WTC11 (cell line): Measurements from ENCODE around the gene CACNA2D3. TPM values are rescaled to one million over a fixed set of nuclear protein-coding genes. Genes with fewer than 3 reads are reported as not detected.

Experiments used
- ATAC-seq: fragments of 200-7000 bp; cut with Tn5 transposase; 2 replicates; pipeline ENCODE4 v1.10.0; 2021; ENCODE audit warnings: mild to moderate bottlenecking, moderate library complexity
- CTCF ChIA-PET: fragments of 300-600 bp; sonication (Branson Sonifier 250); formaldehyde crosslinking; loops from one replicate; lab custom pipeline; 2021; ENCODE audit warnings: antibody characterized with exemption; lab: Charles Lee
- POLR2A ChIA-PET: fragments of 350-600 bp; sonication (Branson Sonifier 250); formaldehyde crosslinking; loops from one replicate; lab custom pipeline; 2021; ENCODE audit warnings: antibody characterized with exemption; lab: Charles Lee
- DNase-seq: peaks from one replicate; pipeline ENCODE4 v3.0.0; 2021; ENCODE audit warnings: low spot score
- H3K27ac Mint-ChIP-seq: 2 replicates; pipeline ENCODE4 v1.8.0; 2021; ENCODE audit warnings: mixed read lengths
- H3K27me3 Mint-ChIP-seq: 2 replicates; pipeline ENCODE4 v1.8.0; 2021; ENCODE audit warnings: low read depth, mild to moderate bottlenecking, moderate library complexity, mixed read lengths
- H3K36me3 Mint-ChIP-seq: 2 replicates; pipeline ENCODE4 v1.8.0; 2021; ENCODE audit warnings: mixed read lengths
- H3K4me1 Mint-ChIP-seq: 2 replicates; pipeline ENCODE4 v1.8.0; 2022; ENCODE audit warnings: mixed read lengths
- H3K4me3 Mint-ChIP-seq: 2 replicates; pipeline ENCODE4 v1.8.0; 2021; ENCODE audit warnings: mild to moderate bottlenecking, moderate library complexity, mixed read lengths
- H3K9me3 Mint-ChIP-seq: 2 replicates; pipeline ENCODE4 v1.8.0; 2021; ENCODE audit warnings: mixed read lengths
- ATF3 ChIP-seq: sonication (generic); formaldehyde crosslinking; conservative IDR thresholded peaks from 2 replicates; pipeline ENCODE4 v1.8.1; 2022; ENCODE audit warnings: mild to moderate bottlenecking, missing genetic modification reagents
- E2F4 ChIP-seq: sonication (generic); formaldehyde crosslinking; IDR thresholded peaks from 2 replicates; pipeline ENCODE4 v1.8.1; 2022; ENCODE audit warnings: low read depth, mild to moderate bottlenecking, moderate library complexity, missing genetic modification reagents, borderline replicate concordance
- ESRRA ChIP-seq: sonication (generic); formaldehyde crosslinking; IDR thresholded peaks from 2 replicates; pipeline ENCODE4 v1.8.1; 2022; ENCODE audit warnings: mild to moderate bottlenecking, missing genetic modification reagents, borderline replicate concordance
- FOXK1 ChIP-seq: sonication (generic); formaldehyde crosslinking; IDR thresholded peaks from 2 replicates; pipeline ENCODE4 v1.8.0; 2022; ENCODE audit warnings: mild to moderate bottlenecking, moderate library complexity, missing genetic modification reagents
- GABPB1 ChIP-seq: sonication (generic); formaldehyde crosslinking; IDR thresholded peaks from 2 replicates; pipeline ENCODE4 v1.8.1; 2023; ENCODE audit warnings: mild to moderate bottlenecking, missing genetic modification reagents
- GTF2I ChIP-seq: fragments of 250-450 bp; sonication (Bioruptor Pico); conservative IDR thresholded peaks from 2 replicates; pipeline ENCODE4 v1.4.0; 2021; ENCODE audit warnings: mild to moderate bottlenecking
- HMGA2 ChIP-seq: fragments of 250-450 bp; sonication (Bioruptor Pico); IDR thresholded peaks from 2 replicates; pipeline ENCODE4 v1.4.0; 2021; ENCODE audit warnings: mild to moderate bottlenecking, moderate library complexity
- JAZF1 ChIP-seq: fragments of 250-450 bp; sonication (Bioruptor Pico); IDR thresholded peaks from 2 replicates; pipeline ENCODE4 v1.9.0; 2021; ENCODE audit warnings: moderate library complexity, mild to moderate bottlenecking, inconsistent platforms
- PREB ChIP-seq: sonication (generic); formaldehyde crosslinking; IDR thresholded peaks from 2 replicates; pipeline ENCODE4 v1.8.1; 2022; ENCODE audit warnings: mild to moderate bottlenecking, missing genetic modification reagents, moderate library complexity, borderline replicate concordance
- ZNF121 ChIP-seq: sonication (generic); formaldehyde crosslinking; IDR thresholded peaks from 2 replicates; pipeline ENCODE4 v1.8.0; 2023; ENCODE audit warnings: missing genetic modification reagents
- total RNA-seq: library from RNA; stranded (reverse); gene quantifications from 3 replicates; pipeline ENCODE4 v1.2.3, GENCODE V29; 2021
- TF ChIP-seq, protein P1 (sequence below): fragments of 200-600 bp; IDR thresholded peaks from 2 replicates; pipeline ENCODE4 v1.8.0; 2022; ENCODE audit warnings: antibody characterized with exemption
- TF ChIP-seq, protein P2 (sequence below): fragments of 250-450 bp; sonication (Bioruptor Pico); IDR thresholded peaks from 2 replicates; pipeline ENCODE4 v1.8.0; 2021; ENCODE audit warnings: mild to moderate bottlenecking
- TF ChIP-seq, protein P3 (sequence below): sonication (generic); formaldehyde crosslinking; IDR thresholded peaks from 2 replicates; pipeline ENCODE4 v1.8.0; 2022; ENCODE audit warnings: mild to moderate bottlenecking, missing genetic modification reagents

Gene CACNA2D3
- total RNA-seq, 1 experiment from 2014 or later, result 5.0 TPM

DNA sequence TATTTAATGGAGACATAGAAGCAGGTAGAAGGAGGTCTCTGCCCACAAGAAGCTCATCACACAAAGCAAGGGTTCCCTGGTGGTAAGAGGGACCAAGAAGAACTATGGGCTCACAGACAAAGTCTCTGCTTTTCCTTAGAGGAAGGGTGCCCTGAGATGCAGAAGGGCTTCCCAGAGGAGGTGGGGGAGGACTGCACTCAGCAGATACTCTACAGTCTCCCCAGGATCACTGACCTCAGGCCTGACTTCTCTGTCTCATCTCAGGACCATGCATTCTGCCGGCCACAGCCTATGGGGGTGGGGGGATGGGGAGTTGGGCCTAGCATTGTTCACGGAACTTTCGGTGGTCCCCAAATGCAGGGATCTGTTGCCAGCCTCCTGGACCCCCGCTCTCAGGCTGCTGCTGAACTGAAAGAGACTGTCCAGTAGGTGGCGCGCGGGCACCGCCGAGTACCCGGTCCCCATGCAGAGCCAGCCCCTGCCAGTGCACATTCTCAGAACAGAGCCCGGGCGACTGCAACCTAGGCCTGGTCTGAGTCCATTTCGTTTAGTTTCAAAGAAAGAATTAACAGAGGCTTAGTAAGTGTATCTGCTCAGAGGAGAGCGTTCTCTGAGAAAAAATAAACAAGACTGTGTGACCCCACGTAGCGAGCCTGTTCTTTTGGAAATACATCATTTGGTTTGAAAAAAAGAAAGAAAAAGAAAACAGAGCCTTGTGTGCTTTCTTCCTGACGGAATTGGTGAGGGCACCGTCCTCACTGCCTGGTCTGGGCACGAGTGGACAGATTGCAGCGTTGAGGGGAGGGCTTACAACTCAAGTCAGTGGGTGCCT lies 731.4 kb downstream of the CACNA2D3 start:
- H3K27ac Mint-ChIP-seq, result no peak overlapping the region
- H3K27me3 Mint-ChIP-seq, result no peaks in the 10 kb centered on the region
- H3K4me1 Mint-ChIP-seq, result peaks cover 38% of the 10 kb centered on the region
- CTCF ChIA-PET, result interaction anchor here (0.7 to 1.6 kb wide), 8 partner anchors 9 to 552 kb away, joined by 3 to 4 read pairs (median 3); no protein-coding TSS in a partner anchor
- H3K36me3 Mint-ChIP-seq, result no peaks in the 10 kb centered on the region
- no peak overlapping the region for H3K4me3 Mint-ChIP-seq
- no peak for TF ChIP-seq HMGA2 (CRISPR knock-in tag)
- no peak for TF ChIP-seq GTF2I (CRISPR knock-in tag)
- TF ChIP-seq FOXK1 (CRISPR knock-in tag), result no peak
- TF ChIP-seq, protein P1, sequence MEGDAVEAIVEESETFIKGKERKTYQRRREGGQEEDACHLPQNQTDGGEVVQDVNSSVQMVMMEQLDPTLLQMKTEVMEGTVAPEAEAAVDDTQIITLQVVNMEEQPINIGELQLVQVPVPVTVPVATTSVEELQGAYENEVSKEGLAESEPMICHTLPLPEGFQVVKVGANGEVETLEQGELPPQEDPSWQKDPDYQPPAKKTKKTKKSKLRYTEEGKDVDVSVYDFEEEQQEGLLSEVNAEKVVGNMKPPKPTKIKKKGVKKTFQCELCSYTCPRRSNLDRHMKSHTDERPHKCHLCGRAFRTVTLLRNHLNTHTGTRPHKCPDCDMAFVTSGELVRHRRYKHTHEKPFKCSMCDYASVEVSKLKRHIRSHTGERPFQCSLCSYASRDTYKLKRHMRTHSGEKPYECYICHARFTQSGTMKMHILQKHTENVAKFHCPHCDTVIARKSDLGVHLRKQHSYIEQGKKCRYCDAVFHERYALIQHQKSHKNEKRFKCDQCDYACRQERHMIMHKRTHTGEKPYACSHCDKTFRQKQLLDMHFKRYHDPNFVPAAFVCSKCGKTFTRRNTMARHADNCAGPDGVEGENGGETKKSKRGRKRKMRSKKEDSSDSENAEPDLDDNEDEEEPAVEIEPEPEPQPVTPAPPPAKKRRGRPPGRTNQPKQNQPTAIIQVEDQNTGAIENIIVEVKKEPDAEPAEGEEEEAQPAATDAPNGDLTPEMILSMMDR, result peak; percentile 94
- peak; percentile 89 for DNase-seq
- no peaks in the 10 kb centered on the region for H3K9me3 Mint-ChIP-seq
- POLR2A ChIA-PET, result no interaction called here
- peak; percentile 91 for ATAC-seq

GRCh38 chr3:54856271-54856670 lies 733.9 kb downstream of the CACNA2D3 start:
- peaks cover 44% of the 10 kb centered on the region for H3K4me1 Mint-ChIP-seq
- CTCF ChIA-PET, result no interaction called here
- TF ChIP-seq ESRRA, result no peak
- TF ChIP-seq, protein P2, sequence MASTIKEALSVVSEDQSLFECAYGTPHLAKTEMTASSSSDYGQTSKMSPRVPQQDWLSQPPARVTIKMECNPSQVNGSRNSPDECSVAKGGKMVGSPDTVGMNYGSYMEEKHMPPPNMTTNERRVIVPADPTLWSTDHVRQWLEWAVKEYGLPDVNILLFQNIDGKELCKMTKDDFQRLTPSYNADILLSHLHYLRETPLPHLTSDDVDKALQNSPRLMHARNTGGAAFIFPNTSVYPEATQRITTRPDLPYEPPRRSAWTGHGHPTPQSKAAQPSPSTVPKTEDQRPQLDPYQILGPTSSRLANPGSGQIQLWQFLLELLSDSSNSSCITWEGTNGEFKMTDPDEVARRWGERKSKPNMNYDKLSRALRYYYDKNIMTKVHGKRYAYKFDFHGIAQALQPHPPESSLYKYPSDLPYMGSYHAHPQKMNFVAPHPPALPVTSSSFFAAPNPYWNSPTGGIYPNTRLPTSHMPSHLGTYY, result no peak
- TF ChIP-seq JAZF1, result no peak
- TF ChIP-seq GTF2I (CRISPR knock-in tag), result no peak
- no peak for TF ChIP-seq ATF3 (CRISPR knock-in tag)
- H3K4me3 Mint-ChIP-seq, result no peak overlapping the region
- no peaks in the 10 kb centered on the region for H3K9me3 Mint-ChIP-seq
- H3K27me3 Mint-ChIP-seq, result no peaks in the 10 kb centered on the region
- DNase-seq, result no peak
- no peak overlapping the region for H3K27ac Mint-ChIP-seq
- no peaks in the 10 kb centered on the region for H3K36me3 Mint-ChIP-seq
- no peak for ATAC-seq
- POLR2A ChIA-PET, result no interaction called here

DNA sequence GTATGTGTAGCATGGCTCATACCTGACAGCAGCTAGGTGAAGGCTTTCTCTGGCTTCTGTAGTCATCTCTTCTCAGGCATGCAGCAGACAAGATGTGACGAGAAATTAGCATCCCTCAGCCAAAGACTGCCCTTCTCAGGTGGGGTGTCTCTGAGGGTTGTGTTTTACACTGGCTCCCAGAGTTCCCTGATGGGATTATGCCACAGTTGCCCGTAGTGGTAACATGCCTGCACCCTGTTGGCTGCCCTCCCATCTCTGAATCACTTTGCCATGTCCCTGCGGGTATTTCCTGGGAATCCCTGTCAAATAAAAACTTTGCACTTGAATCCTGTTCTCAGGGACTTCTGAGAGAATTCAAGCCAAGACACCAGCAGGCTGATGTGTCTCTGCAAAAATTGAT lies 735.0 kb downstream of the CACNA2D3 start:
- no peaks in the 10 kb centered on the region for H3K27me3 Mint-ChIP-seq
- TF ChIP-seq ZNF121 (CRISPR knock-in tag) (no peak), PREB (no peak)
- TF ChIP-seq, protein P3, sequence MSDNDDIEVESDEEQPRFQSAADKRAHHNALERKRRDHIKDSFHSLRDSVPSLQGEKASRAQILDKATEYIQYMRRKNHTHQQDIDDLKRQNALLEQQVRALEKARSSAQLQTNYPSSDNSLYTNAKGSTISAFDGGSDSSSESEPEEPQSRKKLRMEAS, result no peak
- peaks cover 53% of the 10 kb centered on the region for H3K4me1 Mint-ChIP-seq
- CTCF ChIA-PET, result interaction anchor here (1.0 to 4.3 kb wide), 2 partner anchors 27 to 633 kb away, joined by 3 to 20 read pairs; no protein-coding TSS in a partner anchor
- no peaks in the 10 kb centered on the region for H3K36me3 Mint-ChIP-seq
- no peaks in the 10 kb centered on the region for H3K9me3 Mint-ChIP-seq
- H3K27ac Mint-ChIP-seq, result no peak overlapping the region
- ATAC-seq (no peak), DNase-seq (no peak)
- H3K4me3 Mint-ChIP-seq, result no peak overlapping the region
- POLR2A ChIA-PET, result no interaction called here

DNA sequence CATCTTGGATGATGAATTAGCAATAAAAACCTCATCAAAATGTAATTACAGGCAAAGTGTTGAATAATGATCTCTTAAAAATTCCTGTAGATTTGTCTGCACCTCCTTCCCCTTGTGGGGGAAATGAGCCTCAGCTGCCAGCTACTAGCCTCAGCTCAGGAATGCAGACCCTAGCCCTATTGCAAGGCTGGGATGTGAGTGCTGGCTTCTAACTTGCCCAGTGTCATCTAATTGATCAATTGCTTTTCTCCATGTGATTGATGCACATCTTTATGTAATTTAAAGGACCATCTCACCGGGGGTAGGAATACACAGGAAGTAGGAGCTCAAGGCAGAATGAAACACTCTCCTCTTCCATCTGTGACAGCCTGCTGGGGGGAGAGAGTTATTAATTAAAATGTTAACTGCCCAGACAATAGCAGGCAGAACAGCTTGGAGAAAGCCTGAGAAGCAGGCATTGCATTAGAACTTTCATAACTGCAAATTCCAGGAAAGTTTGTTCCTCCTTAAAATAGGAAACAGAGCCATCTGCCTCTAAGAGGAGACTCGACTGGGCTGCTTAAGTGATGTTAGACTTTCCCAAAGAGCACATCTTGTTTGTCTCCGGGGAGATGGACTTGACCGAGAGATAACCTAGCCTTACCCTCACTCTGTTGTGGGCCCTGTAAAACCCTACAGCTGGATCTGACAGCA lies 735.9 kb downstream of the CACNA2D3 start:
- no peaks in the 10 kb centered on the region for H3K9me3 Mint-ChIP-seq
- DNase-seq (no peak), ATAC-seq (peak; percentile 61)
- H3K4me3 Mint-ChIP-seq, result no peak overlapping the region
- CTCF ChIA-PET, result interaction anchor here (0.9 to 4.3 kb wide), 3 partner anchors 27 to 632 kb away, joined by 3 to 20 read pairs (median 4); no protein-coding TSS in a partner anchor
- peaks cover 62% of the 10 kb centered on the region for H3K4me1 Mint-ChIP-seq
- TF ChIP-seq GABPB1 (CRISPR knock-in tag) (no peak), E2F4 (CRISPR knock-in tag) (no peak)
- no peaks in the 10 kb centered on the region for H3K36me3 Mint-ChIP-seq
- peak overlapping the region; percentile 12; the same call in 1 of the 2 replicates for H3K27ac Mint-ChIP-seq
- no peaks in the 10 kb centered on the region for H3K27me3 Mint-ChIP-seq
- POLR2A ChIA-PET, result no interaction called here
